Activated T-cell treated with anti-CD3 and anti-CD28 coated beads, Interleukin-2, amount 50 U/mL, for 24 hours (primary cell): Measurements from ENCODE around the gene PCDH1.

Source experiments
- DNase-seq: peaks from one replicate; pipeline ENCODE4 v3.0.0-alpha.2; 2020
- H3K27ac Mint-ChIP-seq: 2 replicates; pipeline ENCODE4 v1.8.0; 2020; ENCODE audit warnings: mild to moderate bottlenecking, mixed read lengths
- H3K27me3 Mint-ChIP-seq: 2 replicates; pipeline ENCODE4 v1.8.0; 2020; ENCODE audit warnings: mixed read lengths
- H3K36me3 Mint-ChIP-seq: 2 replicates; pipeline ENCODE4 v1.8.0; 2020; ENCODE audit warnings: low read depth, mixed read lengths
- H3K4me1 Mint-ChIP-seq: 2 replicates; pipeline ENCODE4 v1.8.0; 2020; ENCODE audit warnings: low read depth, mixed read lengths
- H3K4me3 Mint-ChIP-seq: 2 replicates; pipeline ENCODE4 v1.8.0; 2020; ENCODE audit warnings: mild to moderate bottlenecking, moderate library complexity, mixed read lengths
- H3K9me3 Mint-ChIP-seq: 2 replicates; pipeline ENCODE4 v1.8.0; 2020; ENCODE audit warnings: mixed read lengths

Gene PCDH1

DNA sequence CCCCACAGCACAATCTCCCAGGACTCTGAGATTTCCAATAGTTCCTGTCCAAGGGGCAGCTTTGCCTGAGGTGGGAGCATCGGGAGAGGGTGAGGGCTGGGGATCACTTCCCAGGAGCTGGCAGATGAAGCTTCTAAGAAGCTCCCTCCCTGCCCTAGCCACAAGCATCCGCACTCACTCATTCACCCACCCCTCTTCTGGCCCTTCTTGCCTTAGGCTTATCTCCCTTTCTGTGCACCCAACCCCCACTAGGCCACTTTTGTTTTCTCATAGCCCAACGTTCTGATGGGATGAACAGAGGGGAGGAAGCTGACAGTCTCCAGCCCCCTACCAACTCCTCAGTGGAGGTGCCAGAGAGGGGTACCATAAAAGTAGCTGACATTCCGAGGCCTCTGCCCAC is 3.7 kb upstream of the PCDH1 start:
- Mint-ChIP-seq H3K27ac (no peak overlapping the region), H3K27me3 (peaks cover 86% of the 10 kb centered on the region), H3K9me3 (no peaks in the 10 kb centered on the region), H3K36me3 (no peaks in the 10 kb centered on the region), H3K4me1 (peaks cover 23% of the 10 kb centered on the region), H3K4me3 (no peak overlapping the region)
- no peak for DNase-seq

DNA sequence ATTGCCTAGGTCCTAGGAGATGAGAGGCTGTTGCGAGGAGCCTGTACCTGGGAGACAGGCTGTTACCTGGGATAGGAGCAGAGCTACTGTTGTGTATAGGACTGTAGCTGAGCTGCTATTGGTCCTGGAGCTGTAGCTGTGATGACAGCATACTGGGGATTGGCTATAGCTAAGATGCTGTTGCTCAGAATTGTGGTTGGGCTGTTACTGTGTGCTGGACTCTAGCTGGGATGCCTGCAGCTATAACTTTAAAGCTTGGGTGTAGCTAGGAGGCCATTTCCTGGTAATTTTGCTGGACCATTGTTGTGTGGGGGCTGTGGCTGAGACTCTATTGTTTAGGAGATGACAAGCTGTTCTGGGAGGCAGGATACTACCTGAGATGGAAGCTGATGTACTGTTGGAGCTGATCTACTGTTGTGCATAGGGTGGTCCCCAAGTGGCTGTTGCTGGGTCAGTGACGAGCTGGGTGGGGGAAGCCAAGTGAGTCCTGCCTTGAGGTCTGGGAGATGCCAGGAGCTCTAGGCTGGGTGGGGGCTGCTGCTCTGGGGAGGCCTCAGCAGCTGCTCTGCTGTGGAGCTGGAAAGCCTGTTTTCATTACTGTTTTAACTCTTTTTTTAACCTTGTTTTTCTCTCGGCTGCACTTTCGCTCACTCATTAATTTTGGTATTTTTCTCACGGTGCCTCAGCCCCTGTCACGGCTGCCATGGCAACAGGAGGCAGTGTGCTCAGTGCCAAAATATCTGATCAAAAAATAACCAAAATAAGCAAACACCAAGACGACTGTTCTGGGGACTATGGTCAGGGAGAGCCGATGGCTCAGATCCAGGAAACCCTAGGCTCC is 3.0 kb upstream of the PCDH1 start:
- peaks cover 26% of the 10 kb centered on the region for H3K4me1 Mint-ChIP-seq
- no peak overlapping the region for H3K27ac Mint-ChIP-seq
- no peaks in the 10 kb centered on the region for H3K9me3 Mint-ChIP-seq
- no peaks in the 10 kb centered on the region for H3K36me3 Mint-ChIP-seq
- H3K27me3 Mint-ChIP-seq = peaks cover 84% of the 10 kb centered on the region
- no peak for DNase-seq
- H3K4me3 Mint-ChIP-seq = no peak overlapping the region

DNA sequence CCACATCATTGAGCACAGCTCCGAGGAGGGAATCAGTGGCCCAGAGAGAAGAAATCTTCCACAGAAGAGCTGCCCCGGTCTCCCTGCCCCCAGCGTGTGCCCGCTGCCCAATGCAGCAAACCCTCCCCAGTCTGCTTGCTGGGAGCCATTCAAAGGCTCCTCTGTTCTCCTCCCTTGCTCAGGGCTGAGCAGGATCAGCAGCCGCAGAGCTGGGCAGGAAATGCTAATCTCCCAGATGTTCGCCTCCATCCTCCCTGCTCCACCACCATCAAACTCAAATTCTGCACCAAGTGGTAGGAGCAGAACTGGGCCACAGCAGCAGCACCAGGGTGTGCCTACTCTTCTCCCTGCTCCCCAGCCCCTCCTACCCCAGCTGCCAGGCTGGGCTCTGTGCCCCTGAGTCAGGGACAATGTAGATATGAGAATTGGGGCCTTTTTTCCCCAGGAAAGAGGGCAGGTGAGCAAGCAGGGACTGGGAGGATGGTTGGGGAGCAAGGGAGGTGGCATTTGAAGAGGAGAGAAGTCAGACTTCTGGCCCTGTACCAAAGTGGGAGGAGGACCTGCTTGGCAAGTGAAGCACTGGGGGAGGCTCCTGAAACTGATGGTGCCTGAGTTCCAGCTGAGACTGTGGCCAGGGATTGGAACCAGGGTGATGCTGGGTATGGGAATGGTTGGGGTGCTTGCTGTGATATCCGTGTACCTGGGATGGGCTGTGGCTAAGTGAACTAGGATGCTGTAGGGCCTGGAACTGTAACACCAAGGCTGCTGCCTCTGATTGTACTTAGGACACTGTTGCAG is 1.9 kb upstream of the PCDH1 start:
- Mint-ChIP-seq H3K9me3 (no peaks in the 10 kb centered on the region), H3K27ac (no peak overlapping the region), H3K4me3 (no peak overlapping the region), H3K4me1 (peaks cover 28% of the 10 kb centered on the region), H3K36me3 (no peaks in the 10 kb centered on the region), H3K27me3 (peaks cover 84% of the 10 kb centered on the region)
- DNase-seq = no peak

DNA sequence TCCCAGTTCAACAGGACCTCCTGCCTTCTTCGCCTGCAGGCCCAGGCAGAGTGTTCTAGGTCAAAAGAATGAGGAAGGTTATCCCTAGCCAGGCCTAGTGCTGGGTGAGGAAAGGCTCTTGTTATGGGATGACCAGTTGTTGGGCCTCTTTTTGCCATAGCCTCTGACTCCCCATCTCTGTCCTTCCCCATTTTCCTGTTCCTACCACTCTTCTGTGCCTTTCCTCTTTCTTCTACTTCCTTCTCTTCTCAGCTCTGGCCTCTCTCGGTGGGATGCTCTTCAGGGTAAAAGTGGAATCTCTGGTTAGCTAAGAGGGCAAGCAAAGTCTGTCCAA is 1.2 kb upstream of the PCDH1 start:
- peaks cover 28% of the 10 kb centered on the region for H3K4me1 Mint-ChIP-seq
- no peaks in the 10 kb centered on the region for H3K36me3 Mint-ChIP-seq
- no peak for DNase-seq
- H3K9me3 Mint-ChIP-seq = no peaks in the 10 kb centered on the region
- H3K4me3 Mint-ChIP-seq = peak overlapping the region; percentile 76
- H3K27me3 Mint-ChIP-seq = peaks cover 84% of the 10 kb centered on the region
- no peak overlapping the region for H3K27ac Mint-ChIP-seq

- H3K4me3 Mint-ChIP-seq = peak overlapping the region; percentile 76
- DNase-seq = peak; percentile 86
- H3K27me3 Mint-ChIP-seq = peaks cover 84% of the 10 kb centered on the region
- no peaks in the 10 kb centered on the region for H3K36me3 Mint-ChIP-seq
- H3K4me1 Mint-ChIP-seq = peaks cover 27% of the 10 kb centered on the region
- no peaks in the 10 kb centered on the region for H3K9me3 Mint-ChIP-seq
- no peak overlapping the region for H3K27ac Mint-ChIP-seq
These were observed 658 bp upstream of the PCDH1 start for GRCh38 chr5:141878711-141879425.

DNA sequence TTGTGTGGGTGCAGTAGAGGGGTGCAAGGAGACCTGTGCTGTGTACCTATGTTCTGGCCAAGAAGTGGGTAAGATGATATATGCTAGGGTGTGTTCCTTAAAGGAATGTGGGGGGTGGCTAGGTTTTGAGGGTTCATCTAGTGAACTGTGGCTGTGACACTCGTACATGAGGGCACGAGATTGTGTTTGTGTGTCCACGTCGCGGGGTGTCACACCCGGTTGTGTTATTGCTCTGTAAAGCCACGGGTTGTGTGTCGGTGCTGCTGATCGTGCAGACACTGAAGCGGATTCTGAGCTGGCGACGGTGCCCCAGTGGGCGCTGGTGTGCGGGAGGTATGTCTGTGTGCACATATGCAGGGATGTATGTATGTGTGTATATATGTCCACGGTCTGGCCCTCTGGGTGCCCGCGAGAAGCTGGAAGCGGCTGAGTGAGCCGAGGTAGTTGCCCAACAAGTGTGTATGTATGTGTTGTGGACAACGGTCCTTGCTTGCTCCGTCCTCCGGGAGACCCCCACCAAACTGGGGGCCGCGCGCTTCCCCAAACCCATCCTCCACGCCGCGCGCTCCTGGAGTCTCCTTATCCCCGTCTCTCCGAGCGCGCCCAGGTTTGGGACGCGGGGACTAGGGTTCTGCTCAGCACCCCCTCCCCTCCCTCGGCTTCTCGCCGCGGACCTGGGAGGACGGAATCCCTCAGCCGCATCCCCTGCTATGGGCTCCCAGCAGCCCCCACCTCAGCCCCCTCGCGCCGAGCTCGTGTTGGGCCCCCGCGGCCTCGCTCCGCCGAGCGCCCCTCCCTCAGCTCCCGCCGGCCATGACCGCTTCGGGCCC is 639 bp downstream of the PCDH1 start:
- peak overlapping the region; percentile 68 for H3K4me3 Mint-ChIP-seq
- H3K4me1 Mint-ChIP-seq = peaks cover 26% of the 10 kb centered on the region
- H3K27me3 Mint-ChIP-seq = peaks cover 84% of the 10 kb centered on the region
- H3K9me3 Mint-ChIP-seq = no peaks in the 10 kb centered on the region
- no peak overlapping the region for H3K27ac Mint-ChIP-seq
- no peaks in the 10 kb centered on the region for H3K36me3 Mint-ChIP-seq
- peak; percentile 59 for DNase-seq

- H3K36me3 Mint-ChIP-seq = no peaks in the 10 kb centered on the region
- H3K27ac Mint-ChIP-seq = no peak overlapping the region
- peaks cover 26% of the 10 kb centered on the region for H3K4me1 Mint-ChIP-seq
- no peaks in the 10 kb centered on the region for H3K9me3 Mint-ChIP-seq
- peak; percentile 45 for DNase-seq
- peaks cover 82% of the 10 kb centered on the region for H3K27me3 Mint-ChIP-seq
- peak overlapping the region; percentile 68 for H3K4me3 Mint-ChIP-seq
These were observed 1.4 kb downstream of the PCDH1 start for GRCh38 chr5:141876628-141877355.

GRCh38 chr5:141875795-141876627 is 2.2 kb downstream of the PCDH1 start:
- H3K27ac Mint-ChIP-seq = no peak overlapping the region
- H3K4me3 Mint-ChIP-seq = peak overlapping the region; percentile 6
- no peaks in the 10 kb centered on the region for H3K9me3 Mint-ChIP-seq
- peaks cover 26% of the 10 kb centered on the region for H3K4me1 Mint-ChIP-seq
- no peaks in the 10 kb centered on the region for H3K36me3 Mint-ChIP-seq
- H3K27me3 Mint-ChIP-seq = peaks cover 78% of the 10 kb centered on the region
- DNase-seq = peak; percentile 40

- Mint-ChIP-seq H3K9me3 (no peaks in the 10 kb centered on the region), H3K4me1 (peaks cover 26% of the 10 kb centered on the region), H3K36me3 (no peaks in the 10 kb centered on the region), H3K27ac (no peak overlapping the region), H3K27me3 (peaks cover 77% of the 10 kb centered on the region), H3K4me3 (no peak overlapping the region)
- peak; percentile 3 for DNase-seq
These were observed 3.0 kb downstream of the PCDH1 start for GRCh38 chr5:141875022-141875740.

- no peaks in the 10 kb centered on the region for H3K9me3 Mint-ChIP-seq
- H3K4me1 Mint-ChIP-seq = peaks cover 24% of the 10 kb centered on the region
- peak; percentile 16 for DNase-seq
- H3K36me3 Mint-ChIP-seq = no peaks in the 10 kb centered on the region
- H3K27ac Mint-ChIP-seq = no peak overlapping the region
- H3K4me3 Mint-ChIP-seq = no peak overlapping the region
- peaks cover 70% of the 10 kb centered on the region for H3K27me3 Mint-ChIP-seq
These were observed 3.8 kb downstream of the PCDH1 start for GRCh38 chr5:141874262-141874964.

DNA sequence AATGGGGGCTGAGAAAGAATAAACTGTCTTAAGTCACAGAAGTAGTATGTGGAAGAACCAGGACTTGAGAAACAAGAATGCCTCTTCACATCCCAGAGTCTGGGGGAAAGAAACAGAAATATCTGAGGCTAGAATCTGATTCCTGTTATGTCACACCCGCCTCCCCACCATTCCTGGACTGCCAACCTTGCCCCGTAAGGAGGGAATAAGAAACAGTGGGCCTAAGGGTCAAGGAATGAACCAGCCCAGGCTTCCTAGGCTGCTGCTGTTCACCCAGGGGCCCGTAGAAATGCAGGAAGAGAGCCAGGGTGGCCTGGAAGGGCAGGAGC is 4.3 kb downstream of the PCDH1 start:
- Mint-ChIP-seq H3K27ac (no peak overlapping the region), H3K27me3 (peaks cover 64% of the 10 kb centered on the region), H3K4me3 (no peak overlapping the region), H3K36me3 (no peaks in the 10 kb centered on the region), H3K9me3 (no peaks in the 10 kb centered on the region), H3K4me1 (peaks cover 20% of the 10 kb centered on the region)
- no peak for DNase-seq
